ENCODE results near the gene CYP19A1.

Gene CYP19A1

GRCh38 chr15:51328926-51329325 is 9.5 kb downstream of the CYP19A1 start:
- H3K27me3 Mint-ChIP-seq = peaks cover 6 to 9% of the 10 kb centered on the region in 2 donors
- no peak for DNase-seq
- H3K4me1 Mint-ChIP-seq (ENCODE audit: low read depth in 2 of 2) = no peaks in the 10 kb centered on the region
- no peaks in the 10 kb centered on the region for H3K9me3 Mint-ChIP-seq
- no peak overlapping the region for H3K27ac Mint-ChIP-seq
- H3K4me3 Mint-ChIP-seq = no peak overlapping the region
- no peak for ATAC-seq (replicated peaks)
- no peaks in the 10 kb centered on the region for H3K36me3 Mint-ChIP-seq (ENCODE audit: insufficient read depth)

- Mint-ChIP-seq H3K27ac (no peak overlapping the region), H3K9me3 (no peaks in the 10 kb centered on the region), H3K4me1 (ENCODE audit: low read depth in 2 of 2) (no peaks in the 10 kb centered on the region), H3K4me3 (no peak overlapping the region), H3K36me3 (ENCODE audit: insufficient read depth) (no peaks in the 10 kb centered on the region), H3K27me3 (peaks cover 6 to 22% of the 10 kb centered on the region in 2 donors)
- no peak for ATAC-seq (replicated peaks)
- no peak for DNase-seq
Observed at GRCh38 chr15:51327081-51327480, 11.3 kb downstream of the CYP19A1 start.

GRCh38 chr15:51325167-51325566 is 13.2 kb downstream of the CYP19A1 start:
- Mint-ChIP-seq H3K4me3 (no peak overlapping the region), H3K36me3 (ENCODE audit: insufficient read depth) (no peaks in the 10 kb centered on the region), H3K27me3 (peaks cover 6 to 39% of the 10 kb centered on the region in 2 donors), H3K9me3 (no peaks in the 10 kb centered on the region), H3K4me1 (ENCODE audit: low read depth in 2 of 2) (no peaks in the 10 kb centered on the region), H3K27ac (no peak overlapping the region)
- ATAC-seq (replicated peaks) (no peak), DNase-seq (no peak)

- Mint-ChIP-seq H3K4me1 (ENCODE audit: low read depth in 2 of 2) (no peaks in the 10 kb centered on the region), H3K27ac (no peak overlapping the region), H3K27me3 (peaks cover 10 to 42% of the 10 kb centered on the region in 2 donors)
Observed at GRCh38 chr15:51323749-51324148, 14.6 kb downstream of the CYP19A1 start.

GRCh38 chr15:51322621-51323296 is 15.6 kb downstream of the CYP19A1 start:
- DNase-seq (no peak), ATAC-seq (replicated peaks) (no peak)
- Mint-ChIP-seq H3K4me1 (ENCODE audit: low read depth in 2 of 2) (no peaks in the 10 kb centered on the region), H3K9me3 (no peaks in the 10 kb centered on the region), H3K4me3 (no peak overlapping the region), H3K27me3 (peaks cover 10 to 44% of the 10 kb centered on the region in 2 donors), H3K27ac (no peak overlapping the region), H3K36me3 (ENCODE audit: insufficient read depth) (no peaks in the 10 kb centered on the region)

More at GRCh38 chr15:51323749-51324148, 14.6 kb downstream of the CYP19A1 start:
- DNase-seq (no peak), ATAC-seq (replicated peaks) (no peak)
- H3K36me3 Mint-ChIP-seq (ENCODE audit: insufficient read depth) = no peaks in the 10 kb centered on the region
- no peaks in the 10 kb centered on the region for H3K9me3 Mint-ChIP-seq
- no peak overlapping the region for H3K4me3 Mint-ChIP-seq

GRCh38 chr15:51321316-51321715 is 17.1 kb downstream of the CYP19A1 start:
- H3K27me3 Mint-ChIP-seq = peaks cover 10 to 44% of the 10 kb centered on the region in 2 donors
- no peak overlapping the region for H3K27ac Mint-ChIP-seq
- no peaks in the 10 kb centered on the region for H3K36me3 Mint-ChIP-seq (ENCODE audit: insufficient read depth)
- no peak for ATAC-seq (replicated peaks)
- no peak for DNase-seq
- H3K4me3 Mint-ChIP-seq = no peak overlapping the region
- H3K4me1 Mint-ChIP-seq (ENCODE audit: low read depth in 2 of 2) = no peaks in the 10 kb centered on the region
- H3K9me3 Mint-ChIP-seq = no peaks in the 10 kb centered on the region

GRCh38 chr15:51320843-51321242 is 17.6 kb downstream of the CYP19A1 start:
- H3K27ac Mint-ChIP-seq = no peak overlapping the region
- no peaks in the 10 kb centered on the region for H3K9me3 Mint-ChIP-seq
- H3K27me3 Mint-ChIP-seq = peaks cover 10 to 44% of the 10 kb centered on the region in 2 donors
- H3K4me1 Mint-ChIP-seq (ENCODE audit: low read depth in 2 of 2) = no peaks in the 10 kb centered on the region
- no peak overlapping the region for H3K4me3 Mint-ChIP-seq
- no peaks in the 10 kb centered on the region for H3K36me3 Mint-ChIP-seq (ENCODE audit: insufficient read depth)
- no peak for ATAC-seq (replicated peaks)
- no peak for DNase-seq

GRCh38 chr15:51319539-51319938 is 18.9 kb downstream of the CYP19A1 start:
- Mint-ChIP-seq H3K27me3 (peaks cover 10 to 44% of the 10 kb centered on the region in 2 donors), H3K4me1 (ENCODE audit: low read depth in 2 of 2) (no peaks in the 10 kb centered on the region), H3K36me3 (ENCODE audit: insufficient read depth) (no peaks in the 10 kb centered on the region), H3K4me3 (no peak overlapping the region), H3K27ac (no peak overlapping the region), H3K9me3 (no peaks in the 10 kb centered on the region)
- ATAC-seq (replicated peaks) = no peak
- DNase-seq = no peak

- H3K9me3 Mint-ChIP-seq = no peaks in the 10 kb centered on the region
- peaks cover 10 to 37% of the 10 kb centered on the region in 2 donors for H3K27me3 Mint-ChIP-seq
- no peak for DNase-seq
- H3K27ac Mint-ChIP-seq = no peak overlapping the region
- H3K36me3 Mint-ChIP-seq (ENCODE audit: insufficient read depth) = no peaks in the 10 kb centered on the region
- no peaks in the 10 kb centered on the region for H3K4me1 Mint-ChIP-seq (ENCODE audit: low read depth in 2 of 2)
- no peak for ATAC-seq (replicated peaks)
- H3K4me3 Mint-ChIP-seq = no peak overlapping the region
Observed at GRCh38 chr15:51318382-51319150, 19.8 kb downstream of the CYP19A1 start.

GRCh38 chr15:51316636-51317035 is 21.8 kb downstream of the CYP19A1 start:
- H3K27ac Mint-ChIP-seq = no peak overlapping the region
- no peak for DNase-seq
- ATAC-seq (replicated peaks) = no peak
- no peak overlapping the region for H3K4me3 Mint-ChIP-seq
- no peaks in the 10 kb centered on the region for H3K36me3 Mint-ChIP-seq (ENCODE audit: insufficient read depth)
- no peaks in the 10 kb centered on the region for H3K9me3 Mint-ChIP-seq
- no peaks in the 10 kb centered on the region for H3K4me1 Mint-ChIP-seq (ENCODE audit: low read depth in 2 of 2)
- H3K27me3 Mint-ChIP-seq = peaks cover 17 to 37% of the 10 kb centered on the region in 2 donors

GRCh38 chr15:51315726-51316125 is 22.7 kb downstream of the CYP19A1 start:
- no peaks in the 10 kb centered on the region for H3K9me3 Mint-ChIP-seq
- H3K4me3 Mint-ChIP-seq = no peak overlapping the region
- H3K4me1 Mint-ChIP-seq (ENCODE audit: low read depth in 2 of 2) = no peaks in the 10 kb centered on the region
- DNase-seq = no peak
- peaks cover 17 to 28% of the 10 kb centered on the region in 2 donors for H3K27me3 Mint-ChIP-seq
- ATAC-seq (replicated peaks) = no peak
- H3K27ac Mint-ChIP-seq = no peak overlapping the region
- H3K36me3 Mint-ChIP-seq (ENCODE audit: insufficient read depth) = no peaks in the 10 kb centered on the region

- Mint-ChIP-seq H3K36me3 (ENCODE audit: insufficient read depth) (no peaks in the 10 kb centered on the region), H3K27ac (no peak overlapping the region), H3K4me3 (no peak overlapping the region), H3K27me3 (peaks cover 12 to 19% of the 10 kb centered on the region in 2 donors), H3K9me3 (no peaks in the 10 kb centered on the region), H3K4me1 (ENCODE audit: low read depth in 2 of 2) (no peaks in the 10 kb centered on the region)
- DNase-seq = no peak
- no peak for ATAC-seq (replicated peaks)
Observed at GRCh38 chr15:51314391-51315337, 23.7 kb downstream of the CYP19A1 start.

GRCh38 chr15:51313644-51314280 is 24.6 kb downstream of the CYP19A1 start:
- H3K27me3 Mint-ChIP-seq = peaks cover 6 to 16% of the 10 kb centered on the region in 2 donors
- H3K27ac Mint-ChIP-seq = no peak overlapping the region
- ATAC-seq (replicated peaks) = no peak
- no peak for DNase-seq
- H3K9me3 Mint-ChIP-seq = no peaks in the 10 kb centered on the region
- no peaks in the 10 kb centered on the region for H3K4me1 Mint-ChIP-seq (ENCODE audit: low read depth in 2 of 2)
- no peaks in the 10 kb centered on the region for H3K36me3 Mint-ChIP-seq (ENCODE audit: insufficient read depth)
- H3K4me3 Mint-ChIP-seq = no peak overlapping the region

Data from effector memory CD8-positive, alpha-beta T cell (primary cell).